Hepatocyte (in vitro differentiated cells): Measurements from ENCODE around the gene OR52K1. TPM values are rescaled to one million over a fixed set of nuclear protein-coding genes. Genes with fewer than 3 reads are reported as not detected.

Experiments
- DNase-seq: peaks from one replicate; pipeline ENCODE4 v3.0.0-alpha.2; 2016; ENCODE audit warnings: low spot score
- H2AFZ ChIP-seq: fragments of 200-600 bp; sonication (generic); 2 replicates; pipeline ENCODE4 v1.6.0; 2016; ENCODE audit warnings: antibody characterized with exemption, mild to moderate bottlenecking
- H3K27ac ChIP-seq: fragments of 200-600 bp; sonication (generic); 2 replicates; pipeline ENCODE4 v1.5.1; 2016; ENCODE audit warnings: mild to moderate bottlenecking
- H3K27me3 ChIP-seq: fragments of 200-600 bp; sonication (generic); 2 replicates; pipeline ENCODE4 v1.6.1; 2016
- H3K36me3 ChIP-seq: fragments of 200-600 bp; sonication (generic); replicated peaks from 2 replicates; pipeline ENCODE4 v1.5.1; 2016; ENCODE audit warnings: low read depth; ENCODE audit not compliant: insufficient read depth
- H3K4me1 ChIP-seq: fragments of 200-600 bp; sonication (generic); 2 replicates; pipeline ENCODE4 v1.5.1; 2016; ENCODE audit warnings: mild to moderate bottlenecking, moderate library complexity; ENCODE audit not compliant: insufficient read depth
- H3K4me2 ChIP-seq: fragments of 200-600 bp; sonication (generic); 2 replicates; pipeline ENCODE4 v1.6.0; 2016
- H3K4me3 ChIP-seq: fragments of 200-600 bp; sonication (generic); 2 replicates; pipeline ENCODE4 v1.5.1; 2016; ENCODE audit warnings: mild to moderate bottlenecking
- H3K79me2 ChIP-seq: fragments of 200-600 bp; sonication (generic); 2 replicates; pipeline ENCODE4 v1.6.0; 2017; ENCODE audit warnings: mild to moderate bottlenecking
- H3K9me2 ChIP-seq: fragments of 200-600 bp; sonication (generic); replicated peaks from 2 replicates; pipeline ENCODE4 v1.6.0; 2017; ENCODE audit warnings: mild to moderate bottlenecking; ENCODE audit not compliant: insufficient read depth
- H3K9me3 ChIP-seq: fragments of 200-600 bp; sonication (generic); 2 replicates; pipeline ENCODE4 v1.5.1; 2016; ENCODE audit warnings: low read depth, mild to moderate bottlenecking
- H4K20me1 ChIP-seq: fragments of 200-600 bp; sonication (generic); 2 replicates; pipeline ENCODE4 v1.6.0; 2016; ENCODE audit warnings: mild to moderate bottlenecking; ENCODE audit not compliant: insufficient read depth, poor library complexity, severe bottlenecking
- CTCF ChIP-seq: fragments of 200-600 bp; sonication (generic); IDR thresholded peaks from 2 replicates; pipeline ENCODE4 v1.5.1; 2016; ENCODE audit warnings: antibody characterized with exemption, mild to moderate bottlenecking; ENCODE audit not compliant: poor library complexity
- EZH2 ChIP-seq: fragments of 200-600 bp; sonication (generic); IDR thresholded peaks from 2 replicates; pipeline ENCODE4 v1.6.1; 2016; ENCODE audit warnings: antibody characterized with exemption, mild to moderate bottlenecking, borderline replicate concordance
- EZH2phosphoT487 ChIP-seq: fragments of 200-600 bp; sonication (generic); IDR thresholded peaks from one replicate; pipeline ENCODE4 v1.6.1; 2018; ENCODE audit warnings: antibody characterized with exemption, mild to moderate bottlenecking, low read depth, moderate library complexity; ENCODE audit not compliant: unreplicated experiment, severe bottlenecking
- WGBS: methylation state at CpG from one replicate; pipeline ENCODE4 v1.1.6; 2016; ENCODE audit warnings: low lambda C conversion rate; ENCODE audit errors: missing lambda C conversion rate; 5-methylcytosine and 5-hydroxymethylcytosine counted together
- polyA plus RNA-seq: library from polyadenylated mRNA; unstranded; fragments of >200 nt; fragmentation: Nextera tagmentation; extraction: Ambion mirVana; gene quantifications from 2 replicates; pipeline ENCODE4 v1.2.1, GENCODE V29; 2016
- total RNA-seq: library from RNA; depleted of rRNA; stranded (reverse); fragments of >200 nt; gene quantifications from 2 replicates; pipeline ENCODE4 v1.2.3, GENCODE V29; 2014

Gene OR52K1
- total and polyA plus RNA-seq, 2 experiments from 2014 or later, result 0.07 TPM; not detected in 1

GRCh38 chr11:4539603-4540219 is 57.3 kb downstream of the OR52K1 start:
- DNase-seq, result peak; percentile 67
- no peak overlapping the region for H3K27ac ChIP-seq
- no peaks in the 10 kb centered on the region for H4K20me1 ChIP-seq
- no peaks in the 10 kb centered on the region for H3K4me1 ChIP-seq
- H3K9me2 ChIP-seq, result no peaks in the 10 kb centered on the region
- H3K4me3 ChIP-seq, result no peak overlapping the region
- H3K79me2 ChIP-seq, result no peaks in the 10 kb centered on the region
- H3K36me3 ChIP-seq, result no peaks in the 10 kb centered on the region
- 37% methylated on average over 3 of the region's 3 CpGs for WGBS
- TF ChIP-seq CTCF, result peak; percentile 63
- TF ChIP-seq EZH2, result no peak
- H3K4me2 ChIP-seq, result no peak overlapping the region
- H2AFZ ChIP-seq, result no peak overlapping the region
- no peaks in the 10 kb centered on the region for H3K9me3 ChIP-seq
- no peaks in the 10 kb centered on the region for H3K27me3 ChIP-seq

GRCh38 chr11:4541071-4541470 is 58.6 kb downstream of the OR52K1 start:
- H3K9me3 ChIP-seq, result no peaks in the 10 kb centered on the region
- H4K20me1 ChIP-seq, result no peaks in the 10 kb centered on the region
- WGBS, result 42% methylated on average over 1 of the region's 1 CpG
- no peak for DNase-seq
- H3K4me1 ChIP-seq, result no peaks in the 10 kb centered on the region
- H2AFZ ChIP-seq, result no peak overlapping the region
- H3K27ac ChIP-seq, result no peak overlapping the region
- H3K27me3 ChIP-seq, result no peaks in the 10 kb centered on the region
- H3K9me2 ChIP-seq, result no peaks in the 10 kb centered on the region
- TF ChIP-seq EZH2phosphoT487, result no peak
- no peak for TF ChIP-seq CTCF
- TF ChIP-seq EZH2, result no peak
- H3K4me2 ChIP-seq, result no peak overlapping the region
- H3K79me2 ChIP-seq, result no peaks in the 10 kb centered on the region
- H3K36me3 ChIP-seq, result no peaks in the 10 kb centered on the region
- no peak overlapping the region for H3K4me3 ChIP-seq

Other genes with a start within 250 kb of the OR52K1 start
- gene OR52B4, start 114.3 kb upstream of the OR52K1 start, total RNA-seq, result not detected in 2 replicates
- gene OR52B4, start 114.3 kb upstream of the OR52K1 start, polyA plus RNA-seq, result not detected in 2 replicates
- gene TRIM21, start 88.9 kb upstream of the OR52K1 start, total RNA-seq, result 17.4 and 22.5 TPM in 2 replicates
- 15.7 and 20.3 TPM in 2 replicates for gene TRIM21, start 88.9 kb upstream of the OR52K1 start, polyA plus RNA-seq
- not detected in 2 replicates for gene OR52K2, start 33.4 kb upstream of the OR52K1 start, total RNA-seq
- not detected in 2 replicates for gene OR52K2, start 33.4 kb upstream of the OR52K1 start, polyA plus RNA-seq
- 0.27 TPM in 1 of 2 replicates, not detected in the other for gene OR52M1, start 62.5 kb downstream of the OR52K1 start, total RNA-seq
- gene OR52M1, start 62.5 kb downstream of the OR52K1 start, polyA plus RNA-seq, result not detected in 2 replicates
- not detected in 2 replicates for gene OR52I2, start 99.1 kb downstream of the OR52K1 start, total RNA-seq
- gene OR52I2, start 99.1 kb downstream of the OR52K1 start, polyA plus RNA-seq, result not detected in 2 replicates
- gene OR52I1, start 111.4 kb downstream of the OR52K1 start, total RNA-seq, result not detected in 2 replicates
- not detected in 2 replicates for gene OR52I1, start 111.4 kb downstream of the OR52K1 start, polyA plus RNA-seq
- gene TRIM68, start 125.6 kb downstream of the OR52K1 start, total RNA-seq, result 16.1 and 19.8 TPM in 2 replicates
- 5.9 and 8.3 TPM in 2 replicates for gene TRIM68, start 125.6 kb downstream of the OR52K1 start, polyA plus RNA-seq
- gene OR51D1, start 154.8 kb downstream of the OR52K1 start, total RNA-seq, result not detected in 2 replicates
- not detected in 2 replicates for gene OR51D1, start 154.8 kb downstream of the OR52K1 start, polyA plus RNA-seq
- 1.2 and 1.3 TPM in 2 replicates for gene OR51E1, start 161.3 kb downstream of the OR52K1 start, total RNA-seq
- 0.92 and 2.2 TPM in 2 replicates for gene OR51E1, start 161.3 kb downstream of the OR52K1 start, polyA plus RNA-seq
- 0.28 and 0.30 TPM in 2 replicates for gene OR51E2, start 215.2 kb downstream of the OR52K1 start, total RNA-seq
- 0.43 and 0.57 TPM in 2 replicates for gene OR51E2, start 215.2 kb downstream of the OR52K1 start, polyA plus RNA-seq
- not detected in 2 replicates for gene MMP26, start 222.1 kb downstream of the OR52K1 start, total RNA-seq
- gene MMP26, start 222.1 kb downstream of the OR52K1 start, polyA plus RNA-seq, result not detected in 2 replicates